SK-N-MC (cell line): ENCODE data around the gene LAMA3.

Experiments
- EZH2 ChIP-seq: fragments of 200-600 bp; sonication (generic); IDR thresholded peaks from one replicate; pipeline ENCODE4 v1.6.1; 2017; ENCODE audit warnings: antibody characterized with exemption
- POLR2AphosphoS5 ChIP-seq: IDR thresholded peaks from 2 replicates; pipeline ENCODE4 v1.6.1; 2012; ENCODE audit warnings: mild to moderate bottlenecking, low read depth, low read length, borderline replicate concordance

- TF ChIP-seq EZH2 = no peak
- TF ChIP-seq POLR2AphosphoS5 = no peak
These were observed 149.6 kb downstream of the LAMA3 start for GRCh38 chr18:23838801-23839366.
